GM12892 (cell line): ENCODE measurements around the gene MAP3K21.

Experiments
- DNase-seq: peaks from one replicate; pipeline ENCODE4 v3.0.0; 2011; ENCODE audit not compliant: insufficient read length
- FAIRE-seq: peaks from 2 replicates; lab custom pipeline; 2011; peaks lifted over from hg19 to GRCh38; lab: Jason Lieb, UNC
- POLR2A ChIP-seq: IDR thresholded peaks from 2 replicates; pipeline ENCODE4 v1.6.1; 2011; ENCODE audit warnings: low read depth, low read length, control low read depth
- POLR2AphosphoS5 ChIP-seq: IDR thresholded peaks from 2 replicates; pipeline ENCODE4 v1.6.1; 2011; ENCODE audit warnings: low read depth, low read length, control low read depth
- TAF1 ChIP-seq: IDR thresholded peaks from 2 replicates; pipeline ENCODE4 v1.6.1; 2011; ENCODE audit warnings: low read depth, mild to moderate bottlenecking, control low read depth, low read length, borderline replicate concordance

The MAP3K21 gene

GRCh38 chr1:233381806-233382205 is 54.3 kb downstream of the MAP3K21 start:
- no peak for DNase-seq
- no peak for TF ChIP-seq TAF1
- no peak for TF ChIP-seq POLR2A
- no peak for TF ChIP-seq POLR2AphosphoS5
- no peak for FAIRE-seq

GRCh38 chr1:233383984-233384383 is 56.5 kb downstream of the MAP3K21 start:
- no peak for DNase-seq
- FAIRE-seq: no peak

GRCh38 chr1:233386336-233386735 is 58.8 kb downstream of the MAP3K21 start:
- TF ChIP-seq POLR2A: no peak
- TF ChIP-seq TAF1: no peak
- no peak for TF ChIP-seq POLR2AphosphoS5
- FAIRE-seq (no peak), DNase-seq (no peak)

More at GRCh38 chr1:233383984-233384383, 56.5 kb downstream of the MAP3K21 start:
- no peak for TF ChIP-seq POLR2AphosphoS5
- TF ChIP-seq POLR2A: no peak
- TF ChIP-seq TAF1: no peak

GRCh38 chr1:233387585-233387984 is 60.1 kb downstream of the MAP3K21 start:
- DNase-seq (no peak), FAIRE-seq (no peak)
- TF ChIP-seq POLR2AphosphoS5 (no peak), POLR2A (no peak), TAF1 (no peak)

- no peak for TF ChIP-seq POLR2A
- FAIRE-seq (no peak), DNase-seq (no peak)
Observed at GRCh38 chr1:233389169-233389568, 61.6 kb downstream of the MAP3K21 start.

- FAIRE-seq: no peak
- TF ChIP-seq TAF1: no peak
- TF ChIP-seq POLR2AphosphoS5: no peak
- no peak for TF ChIP-seq POLR2A
- no peak for DNase-seq
Observed at GRCh38 chr1:233389893-233390292, 62.4 kb downstream of the MAP3K21 start.

GRCh38 chr1:233390842-233391737 is 63.6 kb downstream of the MAP3K21 start:
- FAIRE-seq (no peak), DNase-seq (no peak)
- TF ChIP-seq POLR2AphosphoS5: no peak
- no peak for TF ChIP-seq POLR2A
- no peak for TF ChIP-seq TAF1

- no peak for FAIRE-seq
- TF ChIP-seq POLR2AphosphoS5 (no peak), POLR2A (no peak), TAF1 (no peak)
- DNase-seq: no peak
Observed at GRCh38 chr1:233393084-233393840, 65.7 kb downstream of the MAP3K21 start.

- TF ChIP-seq POLR2A (no peak), POLR2AphosphoS5 (no peak), TAF1 (no peak)
- no peak for DNase-seq
- FAIRE-seq: no peak
Observed at GRCh38 chr1:233393926-233394680, 66.6 kb downstream of the MAP3K21 start.

- DNase-seq (no peak), FAIRE-seq (peak; percentile 85)
- no peak for TF ChIP-seq TAF1
- TF ChIP-seq POLR2A: no peak
- no peak for TF ChIP-seq POLR2AphosphoS5
Observed at GRCh38 chr1:233394860-233395717, 67.6 kb downstream of the MAP3K21 start.
